Rectal smooth muscle tissue (tissue), 1 donor: ENCODE measurements around the gene TIRAP.

Experiments used
- H3K27ac ChIP-seq: one replicate; pipeline ENCODE4 v1.7.0; 2013; ENCODE audit warnings: low read depth, low read length, inconsistent platforms
- H3K27me3 ChIP-seq: one replicate; pipeline ENCODE4 v1.7.0; 2013; ENCODE audit warnings: low read length; ENCODE audit not compliant: control insufficient read depth, insufficient read depth
- H3K36me3 ChIP-seq: one replicate; pipeline ENCODE4 v1.7.0; 2013; ENCODE audit warnings: low read length; ENCODE audit not compliant: control insufficient read depth, insufficient read depth
- H3K4me1 ChIP-seq: one replicate; pipeline ENCODE4 v1.7.0; 2013; ENCODE audit warnings: low read length; ENCODE audit not compliant: control insufficient read depth, insufficient read depth
- H3K4me3 ChIP-seq: one replicate; pipeline ENCODE4 v1.7.0; 2013; ENCODE audit warnings: low read length
- H3K9ac ChIP-seq: one replicate; pipeline ENCODE4 v1.7.0; 2013; ENCODE audit warnings: low read length

TIRAP gene

GRCh38 chr11:126332221-126332711 is 49.4 kb downstream of the TIRAP start:
- Histone ChIP-seq H3K27me3 (no peaks in the 10 kb centered on the region), H3K27ac (no peak overlapping the region), H3K36me3 (peaks cover 2% of the 10 kb centered on the region), H3K9ac (no peak overlapping the region), H3K4me1 (no peaks in the 10 kb centered on the region), H3K4me3 (no peak overlapping the region)

- Histone ChIP-seq H3K4me1 (no peaks in the 10 kb centered on the region), H3K9ac (no peak overlapping the region), H3K27me3 (no peaks in the 10 kb centered on the region), H3K4me3 (no peak overlapping the region), H3K27ac (no peak overlapping the region), H3K36me3 (peaks cover 2% of the 10 kb centered on the region)
Measured at GRCh38 chr11:126333142-126333541, 50.2 kb downstream of the TIRAP start.

GRCh38 chr11:126334659-126335462 is 52.0 kb downstream of the TIRAP start:
- Histone ChIP-seq H3K27me3 (no peaks in the 10 kb centered on the region), H3K4me3 (no peak overlapping the region), H3K4me1 (no peaks in the 10 kb centered on the region), H3K27ac (no peak overlapping the region), H3K36me3 (peaks cover 2% of the 10 kb centered on the region), H3K9ac (no peak overlapping the region)

- Histone ChIP-seq H3K9ac (no peak overlapping the region), H3K4me3 (no peak overlapping the region), H3K27me3 (no peaks in the 10 kb centered on the region), H3K27ac (no peak overlapping the region), H3K36me3 (peaks cover 2% of the 10 kb centered on the region), H3K4me1 (no peaks in the 10 kb centered on the region)
Measured at GRCh38 chr11:126335463-126335760, 52.5 kb downstream of the TIRAP start.

- H3K4me3 ChIP-seq: no peak overlapping the region
- H3K27me3 ChIP-seq: no peaks in the 10 kb centered on the region
- H3K4me1 ChIP-seq: no peaks in the 10 kb centered on the region
- no peak overlapping the region for H3K27ac ChIP-seq
- H3K9ac ChIP-seq: no peak overlapping the region
- H3K36me3 ChIP-seq: peaks cover 2% of the 10 kb centered on the region
Measured at GRCh38 chr11:126336138-126336541, 53.2 kb downstream of the TIRAP start.

- Histone ChIP-seq H3K36me3 (peaks cover 3% of the 10 kb centered on the region), H3K27me3 (no peaks in the 10 kb centered on the region), H3K4me3 (no peak overlapping the region), H3K27ac (no peak overlapping the region), H3K9ac (no peak overlapping the region), H3K4me1 (no peaks in the 10 kb centered on the region)
Measured at GRCh38 chr11:126336671-126337101, 53.8 kb downstream of the TIRAP start.

- no peaks in the 10 kb centered on the region for H3K4me1 ChIP-seq
- no peak overlapping the region for H3K27ac ChIP-seq
- no peak overlapping the region for H3K9ac ChIP-seq
- H3K36me3 ChIP-seq: peaks cover 3% of the 10 kb centered on the region
- H3K27me3 ChIP-seq: no peaks in the 10 kb centered on the region
- no peak overlapping the region for H3K4me3 ChIP-seq
Measured at GRCh38 chr11:126337126-126337473, 54.2 kb downstream of the TIRAP start.

GRCh38 chr11:126337474-126338241 is 54.8 kb downstream of the TIRAP start:
- no peak overlapping the region for H3K9ac ChIP-seq
- H3K36me3 ChIP-seq: peaks cover 3% of the 10 kb centered on the region
- H3K4me1 ChIP-seq: no peaks in the 10 kb centered on the region

GRCh38 chr11:126338346-126339055 is 55.6 kb downstream of the TIRAP start:
- Histone ChIP-seq H3K4me3 (no peak overlapping the region), H3K27ac (no peak overlapping the region), H3K36me3 (peaks cover 3% of the 10 kb centered on the region), H3K27me3 (no peaks in the 10 kb centered on the region), H3K9ac (no peak overlapping the region), H3K4me1 (no peaks in the 10 kb centered on the region)

More at GRCh38 chr11:126337474-126338241, 54.8 kb downstream of the TIRAP start:
- H3K27me3 ChIP-seq: no peaks in the 10 kb centered on the region
- no peak overlapping the region for H3K4me3 ChIP-seq
- H3K27ac ChIP-seq: no peak overlapping the region

- Histone ChIP-seq H3K36me3 (peaks cover 3% of the 10 kb centered on the region), H3K4me1 (no peaks in the 10 kb centered on the region), H3K27ac (no peak overlapping the region), H3K9ac (no peak overlapping the region), H3K27me3 (no peaks in the 10 kb centered on the region), H3K4me3 (no peak overlapping the region)
Measured at GRCh38 chr11:126339073-126339862, 56.4 kb downstream of the TIRAP start.

- Histone ChIP-seq H3K27me3 (no peaks in the 10 kb centered on the region), H3K4me1 (no peaks in the 10 kb centered on the region), H3K36me3 (peaks cover 3% of the 10 kb centered on the region), H3K27ac (no peak overlapping the region), H3K4me3 (no peak overlapping the region), H3K9ac (no peak overlapping the region)
Measured at GRCh38 chr11:126339863-126340434, 57.1 kb downstream of the TIRAP start.
